HUES48 (cell line): ENCODE results near the gene PTPRN2.
"Not testable (repeated sequence)": the region's sequence is repeated elsewhere in the genome, so short reads cannot be mapped to it uniquely, and the experiment has no call there.

Source experiments
- H3K27ac ChIP-seq: one replicate; pipeline ENCODE4 v1.7.0; 2013; ENCODE audit warnings: low read depth, low read length, inconsistent platforms
- H3K27me3 ChIP-seq: 2 replicates; pipeline ENCODE4 v1.6.1; 2013; ENCODE audit warnings: mild to moderate bottlenecking, low read length; ENCODE audit not compliant: control insufficient read depth, insufficient read depth
- H3K36me3 ChIP-seq: 2 replicates; pipeline ENCODE4 v1.6.1; 2013; ENCODE audit warnings: low read length; ENCODE audit not compliant: control insufficient read depth, insufficient read depth
- H3K4me1 ChIP-seq: 2 replicates; pipeline ENCODE4 v1.6.1; 2013; ENCODE audit warnings: mild to moderate bottlenecking, low read length; ENCODE audit not compliant: control insufficient read depth, insufficient read depth
- H3K4me3 ChIP-seq: 2 replicates; pipeline ENCODE4 v1.5.1; 2013; ENCODE audit warnings: mild to moderate bottlenecking, low read depth, low read length
- H3K9ac ChIP-seq: 2 replicates; pipeline ENCODE4 v1.6.1; 2013; ENCODE audit warnings: mild to moderate bottlenecking, low read depth, low read length, moderate library complexity
- H3K9me3 ChIP-seq: 2 replicates; pipeline ENCODE4 v1.6.1; 2013; ENCODE audit warnings: low read length; ENCODE audit not compliant: control insufficient read depth, insufficient read depth

The PTPRN2 gene

GRCh38 chr7:157668221-157668883 lies 919.3 kb downstream of the PTPRN2 start:
- Histone ChIP-seq H3K27me3 (no peaks in the 10 kb centered on the region), H3K4me3 (no peak overlapping the region), H3K4me1 (no peaks in the 10 kb centered on the region), H3K9ac (no peak overlapping the region), H3K9me3 (no peaks in the 10 kb centered on the region), H3K36me3 (no peaks in the 10 kb centered on the region), H3K27ac (no peak overlapping the region)

- Histone ChIP-seq H3K27ac (no peak overlapping the region), H3K9ac (no peak overlapping the region)
These were observed 919.9 kb downstream of the PTPRN2 start for GRCh38 chr7:157667731-157668130.

GRCh38 chr7:157667261-157667660 lies 920.4 kb downstream of the PTPRN2 start:
- Histone ChIP-seq H3K9me3 (no peaks in the 10 kb centered on the region), H3K36me3 (no peaks in the 10 kb centered on the region), H3K27me3 (no peaks in the 10 kb centered on the region), H3K4me3 (no peak overlapping the region), H3K4me1 (no peaks in the 10 kb centered on the region), H3K27ac (no peak overlapping the region), H3K9ac (no peak overlapping the region)

More at GRCh38 chr7:157667731-157668130, 919.9 kb downstream of the PTPRN2 start:
- H3K27me3 ChIP-seq: no peaks in the 10 kb centered on the region
- H3K4me3 ChIP-seq: no peak overlapping the region
- H3K4me1 ChIP-seq: no peaks in the 10 kb centered on the region
- H3K9me3 ChIP-seq: no peaks in the 10 kb centered on the region
- H3K36me3 ChIP-seq: no peaks in the 10 kb centered on the region

- no peaks in the 10 kb centered on the region for H3K27me3 ChIP-seq
- no peak overlapping the region for H3K9ac ChIP-seq
- H3K27ac ChIP-seq: no peak overlapping the region
- no peak overlapping the region for H3K4me3 ChIP-seq
- H3K36me3 ChIP-seq: no peaks in the 10 kb centered on the region
- H3K4me1 ChIP-seq: no peaks in the 10 kb centered on the region
- H3K9me3 ChIP-seq: no peaks in the 10 kb centered on the region
These were observed 921.0 kb downstream of the PTPRN2 start for GRCh38 chr7:157666530-157667040.

- H3K4me1 ChIP-seq, H3K27me3 ChIP-seq, H3K27ac ChIP-seq, H3K36me3 ChIP-seq, H3K9me3 ChIP-seq, H3K4me3 ChIP-seq, H3K9ac ChIP-seq: not testable (repeated sequence)
These were observed 922.0 kb downstream of the PTPRN2 start for GRCh38 chr7:157665634-157665988.

GRCh38 chr7:157664871-157665633 lies 922.6 kb downstream of the PTPRN2 start:
- Histone ChIP-seq H3K4me1 (no peaks in the 10 kb centered on the region), H3K9me3 (no peaks in the 10 kb centered on the region), H3K9ac (no peak overlapping the region), H3K27me3 (no peaks in the 10 kb centered on the region), H3K36me3 (no peaks in the 10 kb centered on the region), H3K4me3 (no peak overlapping the region), H3K27ac (no peak overlapping the region)

GRCh38 chr7:157664034-157664433 lies 923.6 kb downstream of the PTPRN2 start:
- Histone ChIP-seq H3K9me3 (no peaks in the 10 kb centered on the region), H3K4me1 (no peaks in the 10 kb centered on the region), H3K27ac (no peak overlapping the region), H3K4me3 (no peak overlapping the region), H3K36me3 (no peaks in the 10 kb centered on the region), H3K9ac (no peak overlapping the region), H3K27me3 (no peaks in the 10 kb centered on the region)

GRCh38 chr7:157662981-157663716 lies 924.5 kb downstream of the PTPRN2 start:
- H3K9me3 ChIP-seq: no peaks in the 10 kb centered on the region
- no peaks in the 10 kb centered on the region for H3K4me1 ChIP-seq
- H3K27ac ChIP-seq: no peak overlapping the region
- H3K27me3 ChIP-seq: no peaks in the 10 kb centered on the region
- no peak overlapping the region for H3K9ac ChIP-seq
- H3K36me3 ChIP-seq: no peaks in the 10 kb centered on the region
- H3K4me3 ChIP-seq: no peak overlapping the region

GRCh38 chr7:157662110-157662791 lies 925.4 kb downstream of the PTPRN2 start:
- Histone ChIP-seq H3K4me1 (no peaks in the 10 kb centered on the region), H3K36me3 (no peaks in the 10 kb centered on the region), H3K27ac (no peak overlapping the region), H3K9me3 (no peaks in the 10 kb centered on the region), H3K9ac (no peak overlapping the region), H3K27me3 (no peaks in the 10 kb centered on the region), H3K4me3 (no peak overlapping the region)

- no peaks in the 10 kb centered on the region for H3K27me3 ChIP-seq
- H3K4me1 ChIP-seq: no peaks in the 10 kb centered on the region
- no peak overlapping the region for H3K9ac ChIP-seq
- no peaks in the 10 kb centered on the region for H3K36me3 ChIP-seq
- H3K27ac ChIP-seq: no peak overlapping the region
- no peaks in the 10 kb centered on the region for H3K9me3 ChIP-seq
- no peak overlapping the region for H3K4me3 ChIP-seq
These were observed 926.0 kb downstream of the PTPRN2 start for GRCh38 chr7:157661611-157661975.
